ENCODE data around the gene MTCL1.

DNA sequence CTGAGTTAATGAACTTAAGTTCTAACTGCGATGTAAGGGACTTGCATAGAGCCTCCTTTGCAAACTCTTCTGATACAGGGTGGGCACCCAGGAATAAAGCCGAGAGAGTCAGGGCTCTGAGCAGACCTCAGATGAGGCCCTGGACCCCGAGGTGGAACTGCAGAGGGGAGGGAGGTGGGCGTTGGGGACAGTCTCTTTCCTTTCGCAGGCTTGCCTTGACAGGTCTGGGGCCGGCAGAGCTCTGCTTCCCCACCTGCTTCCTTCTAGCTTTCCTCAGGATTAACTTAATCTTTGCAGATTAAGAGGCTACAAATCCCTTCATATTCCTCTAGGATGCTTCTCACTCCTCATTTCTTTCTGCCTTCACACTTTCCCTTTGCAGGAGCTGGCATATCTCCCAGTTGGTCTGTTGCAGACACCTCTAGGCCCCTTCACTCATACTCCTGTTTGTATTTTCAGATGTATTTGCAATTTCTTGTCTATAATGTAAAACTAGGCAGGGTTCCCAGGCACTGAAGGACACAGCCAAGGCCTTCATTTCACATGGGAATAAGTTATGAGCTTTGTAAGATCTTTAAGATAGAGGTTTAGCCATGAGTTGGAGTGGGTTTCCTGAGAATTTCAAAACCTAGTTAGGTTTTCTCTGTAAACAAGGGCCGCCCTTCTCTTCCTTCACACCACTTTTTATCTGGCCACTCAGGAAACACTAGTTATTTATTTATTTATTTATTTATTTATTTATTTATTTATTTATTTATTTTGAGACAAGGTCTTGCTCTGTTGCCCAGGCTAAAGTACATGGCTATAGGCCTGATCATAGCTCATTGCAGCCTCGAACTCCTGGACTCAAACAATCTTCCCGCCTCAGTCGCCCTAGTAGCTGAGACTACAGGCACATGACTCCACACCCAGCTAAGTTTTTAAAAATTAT is 70.9 kb downstream of the MTCL1 start:
- TF ChIP-seq, protein P1, sequence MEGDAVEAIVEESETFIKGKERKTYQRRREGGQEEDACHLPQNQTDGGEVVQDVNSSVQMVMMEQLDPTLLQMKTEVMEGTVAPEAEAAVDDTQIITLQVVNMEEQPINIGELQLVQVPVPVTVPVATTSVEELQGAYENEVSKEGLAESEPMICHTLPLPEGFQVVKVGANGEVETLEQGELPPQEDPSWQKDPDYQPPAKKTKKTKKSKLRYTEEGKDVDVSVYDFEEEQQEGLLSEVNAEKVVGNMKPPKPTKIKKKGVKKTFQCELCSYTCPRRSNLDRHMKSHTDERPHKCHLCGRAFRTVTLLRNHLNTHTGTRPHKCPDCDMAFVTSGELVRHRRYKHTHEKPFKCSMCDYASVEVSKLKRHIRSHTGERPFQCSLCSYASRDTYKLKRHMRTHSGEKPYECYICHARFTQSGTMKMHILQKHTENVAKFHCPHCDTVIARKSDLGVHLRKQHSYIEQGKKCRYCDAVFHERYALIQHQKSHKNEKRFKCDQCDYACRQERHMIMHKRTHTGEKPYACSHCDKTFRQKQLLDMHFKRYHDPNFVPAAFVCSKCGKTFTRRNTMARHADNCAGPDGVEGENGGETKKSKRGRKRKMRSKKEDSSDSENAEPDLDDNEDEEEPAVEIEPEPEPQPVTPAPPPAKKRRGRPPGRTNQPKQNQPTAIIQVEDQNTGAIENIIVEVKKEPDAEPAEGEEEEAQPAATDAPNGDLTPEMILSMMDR (IDR thresholded peaks at IDR 0.05; ENCODE audit: low read depth, low read length) = no peak
- TF ChIP-seq POLR2A (IDR thresholded peaks at IDR 0.05; ENCODE audit: extremely low read depth, insufficient read length) (no peak), MYC (IDR thresholded peaks at IDR 0.05; ENCODE audit: low read depth, low read length) (no peak)
- TF ChIP-seq, protein P2, sequence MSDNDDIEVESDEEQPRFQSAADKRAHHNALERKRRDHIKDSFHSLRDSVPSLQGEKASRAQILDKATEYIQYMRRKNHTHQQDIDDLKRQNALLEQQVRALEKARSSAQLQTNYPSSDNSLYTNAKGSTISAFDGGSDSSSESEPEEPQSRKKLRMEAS (IDR thresholded peaks at IDR 0.05; ENCODE audit: low read depth, low read length) = no peak
